HepG2 (cell line): ENCODE data around the gene PDLIM5. TPM values are rescaled to one million over a fixed set of nuclear protein-coding genes. Genes with fewer than 3 reads are reported as not detected.
A peak's percentile ranks its signal among the peaks of the same experiment; 100 is the strongest.

Experiments used
- ATAC-seq: fragments of 200-7000 bp; cut with Tn5 transposase; 3 replicates; pipeline ENCODE4 v1.9.1; 2020; ENCODE audit warnings: mild to moderate bottlenecking, moderate library complexity
- BruUV-seq: library from RNA; stranded (reverse); fragments of 400-500 nt; replicated peaks from 2 replicates; lab custom pipeline; 2021; lab: Mats Ljungman, UMichigan
- CTCF ChIA-PET: fragments of 300-600 bp; formaldehyde crosslinking; extraction: SDS; loops from one replicate; lab custom pipeline; 2021; ENCODE audit warnings: low total read pairs, inconsistent platforms, low intra/inter-chr PET ratio; lab: Yijun Ruan, JAX
- POLR2A ChIA-PET: fragments of 350-600 bp; sonication (Branson Sonifier 250); formaldehyde crosslinking; loops from one replicate; lab custom pipeline; 2020; ENCODE audit warnings: antibody characterized with exemption, inconsistent platforms; lab: Yijun Ruan, JAX
- DNase-seq: peaks from one replicate; pipeline ENCODE4 v3.0.0-alpha.2; 2015; ENCODE audit warnings: low spot score
- FAIRE-seq: peaks from 3 replicates; lab custom pipeline; 2011; peaks lifted over from hg19 to GRCh38; lab: Jason Lieb, UNC
- H2AFZ ChIP-seq: one replicate; pipeline ENCODE4 v1.6.1; 2011; ENCODE audit warnings: low read length, inconsistent platforms
- H3K27ac ChIP-seq: fragments of 300-600 bp; 3 replicates; pipeline ENCODE4 v1.8.0; 2011; ENCODE audit warnings: mixed run types, mild to moderate bottlenecking, mixed read lengths, low read length, inconsistent platforms; ENCODE audit not compliant: insufficient read depth; ENCODE audit errors: extremely low read length
- H3K27me3 ChIP-seq, 2 experiments: fragments of 200-600 bp in 1 of 2; 2 replicates in 1 of 2; 3 replicates in 1 of 2; pipeline versions ENCODE4 v1.6.0 to v1.8.0; 2011; ENCODE audit warnings: low read length in 2 of 2, mild to moderate bottlenecking in 2 of 2, moderate library complexity in 2 of 2, inconsistent platforms in 1 of 2; ENCODE audit not compliant: insufficient read depth in 2 of 2, control insufficient read depth in 1 of 2
- H3K36me3 ChIP-seq, 2 experiments: fragments of 200-600 bp in 1 of 2; replicated peaks in 1 of 2; 2 replicates in 1 of 2; 3 replicates in 1 of 2; pipeline versions ENCODE4 v1.5.1 to v1.8.0; 2011; ENCODE audit warnings: low read length in 2 of 2, inconsistent platforms in 1 of 2; ENCODE audit not compliant: insufficient read depth in 2 of 2, control insufficient read depth in 1 of 2
- H3K4me1 ChIP-seq: 2 replicates; pipeline ENCODE4 v1.5.1; 2012; ENCODE audit warnings: low read length, inconsistent platforms; ENCODE audit not compliant: insufficient read depth
- H3K4me2 ChIP-seq: 2 replicates; pipeline ENCODE4 v1.6.0; 2011; ENCODE audit warnings: low read depth, low read length, inconsistent platforms
- H3K4me3 ChIP-seq, 3 experiments: fragments of 200-600 bp in 1 of 3; sonication (generic), shearing (Covaris generic) in 1 of 3; replicated peaks in 1 of 3; 2 replicates each; pipeline ENCODE4 v1.5.1; 2011 to 2016; ENCODE audit warnings: low read length in 3 of 3, inconsistent platforms in 2 of 3, low read depth in 2 of 3, mild to moderate bottlenecking in 2 of 3, control low read depth in 1 of 3, mixed read lengths in 1 of 3; ENCODE audit not compliant: insufficient read depth in 1 of 3
- H3K79me2 ChIP-seq: one replicate; pipeline ENCODE4 v1.6.1; 2011; ENCODE audit warnings: low read length, inconsistent platforms; ENCODE audit not compliant: insufficient read depth
- H3K9ac ChIP-seq: 2 replicates; pipeline ENCODE4 v1.6.0; 2011; ENCODE audit warnings: mild to moderate bottlenecking, low read depth, low read length, inconsistent platforms; ENCODE audit not compliant: insufficient read depth
- H3K9me3 ChIP-seq: 2 replicates; pipeline ENCODE4 v1.5.1; 2012; ENCODE audit warnings: mild to moderate bottlenecking, low read length
- H4K20me1 ChIP-seq: 2 replicates; pipeline ENCODE4 v1.6.0; 2011; ENCODE audit warnings: inconsistent platforms, mild to moderate bottlenecking, low read length, moderate library complexity; ENCODE audit not compliant: insufficient read depth
- EP300 ChIP-seq, 3 experiments: sonication (generic) in 1 of 3; formaldehyde crosslinking in 1 of 3; IDR thresholded peaks; 2 replicates each; pipeline versions ENCODE4 v1.5.1 to v1.6.1; 2011 to 2020; ENCODE audit warnings: low read depth in 2 of 3, low read length in 2 of 3, borderline replicate concordance in 1 of 3, improper control_type of control experiment in 1 of 3, mild to moderate bottlenecking in 1 of 3, missing genetic modification reagents in 1 of 3, moderate library complexity in 1 of 3
- HOMEZ ChIP-seq: IDR thresholded peaks from 2 replicates; pipeline ENCODE4 v1.6.1; 2016; ENCODE audit warnings: low read depth
- ISX ChIP-seq: sonication (generic); formaldehyde crosslinking; conservative IDR thresholded peaks from 2 replicates; pipeline ENCODE4 v1.5.0; 2020; ENCODE audit warnings: missing genetic modification reagents
- NR2F6 ChIP-seq, 2 experiments: IDR thresholded peaks; 2 replicates each; pipeline ENCODE4 v1.6.1; 2016; ENCODE audit warnings: antibody characterized with exemption in 1 of 2, mild to moderate bottlenecking in 1 of 2
- TFDP2 ChIP-seq: sonication (generic); formaldehyde crosslinking; IDR thresholded peaks from 2 replicates; pipeline ENCODE4 v1.4.0; 2020; ENCODE audit warnings: missing genetic modification reagents
- ZHX1 ChIP-seq: sonication (generic); formaldehyde crosslinking; IDR thresholded peaks from 2 replicates; pipeline ENCODE4 v1.8.1; 2022; ENCODE audit warnings: low read depth, mild to moderate bottlenecking, missing genetic modification reagents
- ZNF44 ChIP-seq: sonication (generic); formaldehyde crosslinking; IDR thresholded peaks from 2 replicates; pipeline ENCODE4 v1.5.1; 2020; ENCODE audit warnings: mild to moderate bottlenecking, missing genetic modification reagents
- ZNF616 ChIP-seq: sonication (generic); formaldehyde crosslinking; IDR thresholded peaks from 2 replicates; pipeline ENCODE4 v1.5.0; 2020; ENCODE audit warnings: low read depth, mild to moderate bottlenecking, missing genetic modification reagents
- ZNF775 ChIP-seq: sonication (generic); formaldehyde crosslinking; IDR thresholded peaks from 2 replicates; pipeline ENCODE4 v1.4.0; 2020; ENCODE audit warnings: missing genetic modification reagents, mild to moderate bottlenecking, moderate library complexity, borderline replicate concordance
- WGBS: methylation state at CpG from one replicate; pipeline ENCODE4 v1.1.6; 2017; ENCODE audit warnings: low lambda C conversion rate; 5-methylcytosine and 5-hydroxymethylcytosine counted together
- in situ Hi-C: cut with HindIII; loops from 2 replicates; pipeline ENCODE4 v1.10.0; 2017; ENCODE audit warnings: low pct_unique_long_range_greater_than_20kb; ENCODE audit not compliant: extremely low pct_ligation_motif_present
- intact Hi-C: fragments of 100-400 bp; cut with micrococcal nuclease; formaldehyde crosslinking; loops from one replicate; pipeline ENCODE4 v1.10.0; 2022; ENCODE audit not compliant: unreplicated experiment
- polyA plus RNA-seq, 8 experiments: library from polyadenylated mRNA; depleted of rRNA in 3 of 8; stranded (reverse) in 7 of 8; unstranded in 1 of 8; fragments of >200 nt; fragmentation: Illumina TruSeq in 4 of 8; extraction: Trizol in 4 of 8; gene quantifications; 2 replicates each; pipeline versions ENCODE4 v1.2.1 to v1.2.3, GENCODE V29; 2011 to 2016; ENCODE audit warnings: low read depth in 4 of 8, missing spikeins in 1 of 8, mixed read lengths in 1 of 8; ENCODE audit not compliant: insufficient read depth in 1 of 8
- total RNA-seq, 5 experiments: library from RNA; depleted of rRNA; stranded (reverse); fragments of >200 nt; fragmentation: Illumina TruSeq; extraction: Trizol; gene quantifications; 2 replicates each; pipeline ENCODE4 v1.2.3, GENCODE V29; 2016; ENCODE audit warnings: low read depth in 1 of 5

PDLIM5 gene
- total and polyA plus RNA-seq, 2 of the 13 experiments (the other 11 are each of a cell fraction or from before 2014, with no cell fraction given) = 52.8 to 119 TPM

GRCh38 chr4:94411296-94411695 is 40.4 kb upstream of the PDLIM5 start:
- BruUV-seq = no TSS peak
- H3K9me3 ChIP-seq = no peaks in the 10 kb centered on the region
- H3K36me3 ChIP-seq = no peaks in the 10 kb centered on the region
- H3K4me3 ChIP-seq = no peak overlapping the region
- in situ Hi-C loops = no loop called here
- FAIRE-seq (no peak), DNase-seq (no peak), ATAC-seq (no peak)
- H3K4me1 ChIP-seq = peaks cover 64% of the 10 kb centered on the region
- no peak overlapping the region for H3K4me2 ChIP-seq
- CTCF ChIA-PET = no interaction called here
- no peak overlapping the region for H3K27ac ChIP-seq
- H3K79me2 ChIP-seq = no peaks in the 10 kb centered on the region
- no peak overlapping the region for H3K9ac ChIP-seq
- TF ChIP-seq ZNF616 (CRISPR knock-in tag) = no peak
- H4K20me1 ChIP-seq = no peaks in the 10 kb centered on the region
- no peaks in the 10 kb centered on the region for H3K27me3 ChIP-seq
- POLR2A ChIA-PET = interaction anchor here (0.9 to 10.1 kb wide), 5 partner anchors 14 to 49 kb away, joined by 3 to 94 read pairs (median 6); partner anchors contain the start of gene PDLIM5
- H2AFZ ChIP-seq = no peak overlapping the region
- intact Hi-C loops = no loop called here

GRCh38 chr4:94412019-94412657 is 39.6 kb upstream of the PDLIM5 start:
- DNase-seq = peak; percentile 37
- peaks cover 64% of the 10 kb centered on the region for H3K4me1 ChIP-seq
- ChIA-PET POLR2A (interaction anchor here (10.1 kb wide), 1 partner anchor 41 kb away, joined by 94 read pairs; the partner anchor contains the start of gene PDLIM5), CTCF (no interaction called here)
- peak overlapping the region; percentile 6; the same call in 1 of the 2 replicates for H3K9ac ChIP-seq
- WGBS = 33% methylated on average over 3 of the region's 3 CpGs
- H4K20me1 ChIP-seq = no peaks in the 10 kb centered on the region
- no peaks in the 10 kb centered on the region for H3K36me3 ChIP-seq
- peak overlapping the region; percentile 73 for H3K4me2 ChIP-seq
- no TSS peak for BruUV-seq
- H3K4me3 ChIP-seq = peak overlapping the region; percentile 18 to 35 (median 28); a peak in 3 of 6 replicates
- no peaks in the 10 kb centered on the region for H3K79me2 ChIP-seq
- H3K27me3 ChIP-seq = no peaks in the 10 kb centered on the region
- no peak overlapping the region for H2AFZ ChIP-seq
- no peak for FAIRE-seq
- H3K9me3 ChIP-seq = no peaks in the 10 kb centered on the region
- H3K27ac ChIP-seq = peak overlapping the region; percentile 62
- in situ Hi-C loops = no loop called here
- no peak; the same call in 2 of the 3 replicates for ATAC-seq
- intact Hi-C loops = no loop called here
- TF ChIP-seq ZHX1 (CRISPR knock-in tag) (no peak), NR2F6 (IDR thresholded peaks at IDR 0.05) (peak; percentile 49; the same call in 1 of the 2 replicates), NR2F6 (CRISPR knock-in tag; IDR thresholded peaks at IDR 0.05) (no peak), ZNF44 (no peak), HOMEZ (peak; percentile 42; the same call in 1 of the 2 replicates), ZNF775 (no peak), EP300 (IDR thresholded peaks at IDR 0.05; ENCODE audit: low read depth in 2 of 2, low read length in 2 of 2) (peak in 1 of 2 experiments; percentile 28; a peak in 1 of 4 replicates), EP300 (CRISPR knock-in tag; IDR thresholded peaks at IDR 0.05; ENCODE audit: borderline replicate concordance) (no peak; the same call in 1 of the 2 replicates), TFDP2 (CRISPR knock-in tag) (no peak), ISX (CRISPR knock-in tag) (no peak)
